SIG-M5 treated with dmso at 0.1 percent for 504 hours (cell line): ENCODE data around the gene ROBO1.
A peak's percentile ranks its signal among the peaks of the same experiment; 100 is the strongest.
"Not testable (repeated sequence)": the region's sequence is repeated elsewhere in the genome, so short reads cannot be mapped to it uniquely, and the experiment has no call there.

Experiments used
- DNase-seq: peaks from one replicate; lab custom pipeline; 2025; ENCODE audit not compliant: unreplicated experiment; lab: John Stamatoyannopoulos, UW

The ROBO1 gene

DNA sequence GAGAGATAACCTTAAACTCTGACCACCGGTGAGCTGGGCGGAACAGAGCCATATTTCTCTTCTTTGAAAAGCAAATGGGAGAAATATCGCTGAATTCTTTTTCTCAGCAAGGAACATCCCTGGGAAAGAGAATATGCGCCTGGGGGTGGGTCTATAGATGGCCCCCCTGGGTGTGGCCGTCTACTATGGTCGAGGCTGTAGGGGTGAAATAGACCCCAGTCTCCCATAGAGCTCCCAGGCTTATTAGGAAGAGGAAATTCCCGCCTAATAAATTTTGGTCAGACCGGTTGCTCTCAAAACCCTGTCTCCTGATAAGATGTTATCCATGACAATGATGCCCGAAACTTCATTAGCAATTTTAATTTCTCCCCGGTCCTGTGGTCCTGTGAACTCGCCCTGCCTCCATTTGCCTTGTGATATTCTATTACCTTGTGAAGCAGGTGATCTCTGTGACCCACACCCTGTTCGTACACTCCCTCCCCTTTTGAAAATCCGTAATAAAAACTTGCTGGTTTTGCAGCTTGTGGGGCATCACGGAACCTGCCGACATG is 441.9 kb downstream of the ROBO1 start:
- not testable (repeated sequence) for DNase-seq

GRCh38 chr3:79317551-79318518 is 450.0 kb downstream of the ROBO1 start:
- DNase-seq: no peak

DNA sequence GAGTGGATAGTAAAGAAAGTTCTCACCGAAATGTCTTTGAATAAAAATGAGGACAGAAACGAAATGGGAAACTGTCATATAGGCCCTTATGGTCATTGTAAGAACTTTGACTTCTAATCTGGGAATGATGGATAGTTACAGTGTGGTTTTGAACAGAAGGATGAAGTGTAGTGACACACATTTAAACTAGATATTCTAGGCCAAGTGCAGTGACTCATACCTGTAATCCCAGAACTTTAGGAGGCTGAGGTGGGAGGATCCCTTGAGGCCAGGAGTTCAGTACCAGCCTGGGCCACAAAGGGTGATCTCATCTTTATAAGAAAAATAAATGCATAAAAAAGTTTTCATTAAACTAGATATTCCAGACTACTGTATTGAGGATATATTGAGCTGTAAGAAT is 452.8 kb downstream of the ROBO1 start:
- DNase-seq: no peak

DNA sequence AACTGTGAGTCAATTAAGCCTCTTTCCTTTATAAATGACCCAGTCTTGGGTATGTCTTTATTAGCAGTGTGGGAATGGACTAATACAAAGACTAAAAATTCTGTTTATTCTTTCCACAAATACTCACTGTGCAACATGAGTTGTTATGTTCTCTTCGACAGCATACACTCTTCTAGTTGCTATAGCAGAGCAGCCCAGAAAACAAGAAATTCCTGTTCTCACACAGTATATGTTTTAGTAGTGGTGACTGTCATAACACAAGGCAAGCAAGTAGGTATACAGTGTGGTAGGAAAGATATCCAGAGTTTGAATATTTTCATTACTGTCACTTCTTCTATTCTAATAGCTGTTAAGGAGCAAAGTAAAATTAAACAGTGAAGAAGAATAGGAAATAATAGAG is 453.3 kb downstream of the ROBO1 start:
- peak; percentile 27 for DNase-seq

- DNase-seq: no peak
Observed at GRCh38 chr3:79310016-79310415, 457.8 kb downstream of the ROBO1 start.

DNA sequence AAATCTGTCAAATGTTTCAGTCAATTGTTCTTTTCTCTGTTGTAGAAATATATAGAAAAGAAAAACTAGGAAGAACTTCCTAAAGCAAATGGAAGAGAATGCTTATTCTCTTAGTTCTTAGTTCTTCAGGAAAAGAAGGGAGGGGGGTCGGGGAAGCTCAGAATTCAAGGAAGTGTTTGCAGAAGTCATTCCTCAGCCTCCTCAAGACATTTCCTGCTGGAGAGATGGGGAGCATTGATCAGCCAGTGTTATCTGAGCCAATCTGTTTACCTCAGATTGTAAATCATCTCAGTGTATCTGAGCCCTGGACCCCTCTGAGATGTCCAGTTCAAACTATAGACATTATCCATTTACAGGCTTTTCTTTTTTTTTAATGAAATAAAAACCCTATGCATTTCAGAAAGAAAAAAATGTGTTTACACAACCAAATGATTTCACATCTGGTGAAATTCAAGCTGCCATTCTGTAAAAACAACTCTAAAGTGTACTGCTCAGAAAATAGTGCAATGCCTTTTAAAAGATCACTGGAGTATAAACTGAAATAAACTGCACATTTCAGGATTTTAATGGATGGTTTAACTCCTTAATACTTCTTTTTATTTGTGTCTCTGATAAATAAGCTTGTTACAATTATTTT is 460.7 kb downstream of the ROBO1 start:
- no peak for DNase-seq

DNA sequence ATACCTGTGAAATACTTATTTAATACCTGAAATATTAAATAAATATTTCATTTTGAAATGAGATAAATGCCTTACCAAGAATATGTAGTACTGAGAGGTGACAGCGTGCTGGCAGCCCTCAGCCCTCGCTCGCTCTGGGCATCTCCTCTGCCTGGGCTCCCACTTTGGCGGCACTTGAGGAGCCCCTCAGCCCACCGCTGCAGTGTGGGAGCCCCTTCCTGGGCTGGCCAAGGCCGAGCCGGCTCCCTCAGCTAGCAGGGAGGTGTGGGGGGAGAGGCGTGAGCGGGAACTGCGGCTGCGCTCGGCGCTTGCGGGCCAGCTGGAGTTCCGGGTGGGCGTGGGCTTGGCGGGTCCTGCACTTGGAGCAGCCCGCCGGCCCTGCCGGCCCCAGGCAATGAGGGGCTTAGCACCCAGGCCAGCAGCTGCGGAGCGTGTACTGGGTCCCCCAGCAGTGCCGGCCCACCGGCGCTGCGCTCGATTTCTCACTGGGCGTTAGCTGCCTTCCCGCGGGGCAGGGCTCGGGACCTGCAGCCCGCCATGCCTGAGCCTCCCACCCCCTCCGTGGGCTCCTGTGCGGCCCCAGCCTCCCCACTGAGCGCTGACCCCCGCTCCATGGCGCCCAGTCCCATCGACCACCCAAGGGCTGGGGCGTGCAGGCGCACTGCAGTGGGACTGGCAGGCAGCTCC is 467.7 kb downstream of the ROBO1 start:
- not testable (repeated sequence) for DNase-seq

DNA sequence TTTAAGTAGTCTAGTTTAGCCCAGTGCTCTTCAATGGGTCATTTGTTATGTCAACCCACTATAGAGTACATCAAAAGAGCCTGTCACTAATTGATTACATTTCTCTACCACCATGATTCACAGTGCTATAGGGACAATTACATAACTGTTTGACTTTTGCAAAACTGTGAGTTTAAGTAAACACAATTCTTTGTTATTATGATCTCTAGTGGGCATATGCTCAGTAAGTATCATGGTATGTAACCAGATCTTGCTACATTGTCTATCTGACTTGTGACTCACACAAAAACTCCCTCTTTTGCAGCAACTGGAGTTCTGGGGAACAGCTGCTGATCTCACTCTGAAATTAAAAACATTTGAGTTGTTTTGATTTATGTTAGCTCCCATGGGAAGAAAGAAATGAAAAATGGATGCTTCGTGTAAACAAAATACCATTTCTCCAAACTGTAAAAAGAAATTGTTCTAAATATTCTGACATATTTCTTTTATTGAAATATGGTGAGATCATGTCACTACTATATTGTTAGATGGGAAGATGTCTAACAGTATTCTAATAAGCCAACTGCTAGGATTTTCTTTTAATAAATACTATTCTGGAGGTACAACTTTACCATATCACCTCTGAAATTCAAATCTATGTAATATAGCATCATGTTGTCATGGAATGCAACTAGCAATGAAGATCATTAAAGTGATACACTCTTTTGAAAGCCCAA is 470.4 kb downstream of the ROBO1 start:
- DNase-seq: no peak

DNA sequence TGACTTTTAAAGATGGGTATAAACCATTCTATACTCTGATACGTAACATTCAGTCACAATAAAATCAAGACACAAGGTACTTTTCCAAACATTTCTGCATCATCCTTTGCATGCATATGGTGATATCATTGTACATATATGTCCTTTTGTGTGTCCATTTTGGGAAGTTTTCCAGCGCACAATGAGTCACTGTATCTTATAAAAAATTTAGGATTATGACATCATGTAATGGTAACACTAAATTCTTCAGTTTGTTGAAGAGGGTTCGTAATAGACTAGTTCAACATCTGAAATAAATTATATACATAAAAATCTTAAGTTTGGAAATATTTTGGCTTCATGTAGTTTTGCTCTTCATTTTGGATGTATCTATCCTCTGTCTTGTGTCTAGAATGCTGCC is 480.9 kb downstream of the ROBO1 start:
- DNase-seq: no peak

DNA sequence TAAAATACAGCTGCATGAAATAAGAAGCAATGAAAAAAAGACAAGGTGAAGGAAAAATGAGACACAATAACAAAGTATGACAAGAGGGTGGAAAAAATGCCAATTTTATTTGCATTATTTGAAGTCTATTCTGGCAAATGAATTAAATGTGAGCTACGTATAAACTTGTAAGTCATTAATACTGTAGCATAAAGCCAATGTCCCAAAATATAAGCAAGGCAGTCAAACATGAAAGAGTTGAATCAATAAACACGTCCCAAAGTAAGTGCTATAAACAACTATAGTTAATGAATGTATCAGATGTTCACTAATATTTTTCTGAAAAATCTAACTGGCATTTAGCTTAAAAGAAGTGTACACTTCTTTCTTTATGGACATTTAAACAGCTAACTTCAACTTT is 481.9 kb downstream of the ROBO1 start:
- no peak for DNase-seq

GRCh38 chr3:79285380-79285779 is 482.4 kb downstream of the ROBO1 start:
- DNase-seq: no peak

GRCh38 chr3:79284781-79285180 is 483.0 kb downstream of the ROBO1 start:
- no peak for DNase-seq

DNA sequence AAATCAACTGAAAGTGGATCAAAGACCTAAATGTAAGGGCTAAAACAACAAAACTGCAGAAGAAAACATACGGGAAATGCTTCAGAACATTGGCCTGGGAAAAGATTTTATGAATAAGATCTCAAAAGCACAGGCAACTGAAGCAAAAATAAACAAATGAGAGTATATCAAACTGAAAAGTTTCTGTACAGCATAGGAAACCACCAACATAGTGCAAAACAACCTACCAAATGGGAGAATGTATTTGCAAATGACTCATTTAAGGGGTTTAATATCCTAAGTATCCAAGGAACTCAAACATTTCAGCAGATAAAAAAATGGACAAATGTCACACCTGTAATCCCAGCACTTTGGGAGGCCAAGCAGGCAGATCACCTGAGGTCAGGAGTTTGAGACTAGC is 489.1 kb downstream of the ROBO1 start:
- DNase-seq: no peak

- DNase-seq: no peak
Observed at GRCh38 chr3:79268422-79268821, 499.4 kb downstream of the ROBO1 start.

DNA sequence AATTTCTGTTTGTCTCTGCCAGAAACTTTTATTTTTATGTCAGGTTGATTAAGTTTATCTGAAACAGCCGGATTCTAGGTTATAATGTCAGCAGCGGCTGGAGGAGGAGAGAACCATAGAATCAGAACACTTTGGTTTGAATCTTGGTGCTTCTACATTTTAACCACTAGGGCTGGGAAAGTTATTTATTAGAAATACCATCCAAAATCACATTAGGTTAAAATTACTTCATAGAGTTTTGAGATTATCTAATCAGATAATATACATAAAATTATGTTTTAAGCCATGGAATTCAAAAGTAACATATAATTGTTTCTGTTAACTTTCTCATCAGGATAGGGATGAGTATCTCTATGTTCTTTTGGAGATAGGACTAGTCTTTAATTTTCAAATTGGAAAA is 502.9 kb downstream of the ROBO1 start:
- no peak for DNase-seq

GRCh38 chr3:79263423-79263822 is 504.4 kb downstream of the ROBO1 start:
- DNase-seq: peak; percentile 14

DNA sequence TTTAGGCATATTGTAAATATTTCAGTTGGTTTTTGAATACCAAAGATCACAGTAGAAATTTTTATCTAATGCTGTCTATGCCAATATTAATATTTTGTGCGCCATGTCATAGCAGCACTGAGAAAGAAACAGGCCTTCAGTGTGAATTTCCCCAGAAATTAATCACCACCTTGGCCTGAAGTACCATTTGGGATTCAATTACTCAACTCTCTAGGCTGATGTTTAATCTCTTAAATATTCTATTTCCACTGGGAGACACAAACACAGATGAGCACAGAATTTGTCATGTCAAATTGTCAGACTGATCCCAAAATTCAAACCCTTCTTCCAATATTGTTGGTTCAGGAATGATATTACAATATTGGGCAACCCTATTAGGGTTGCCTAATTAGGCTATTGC is 509.3 kb downstream of the ROBO1 start:
- no peak for DNase-seq

DNA sequence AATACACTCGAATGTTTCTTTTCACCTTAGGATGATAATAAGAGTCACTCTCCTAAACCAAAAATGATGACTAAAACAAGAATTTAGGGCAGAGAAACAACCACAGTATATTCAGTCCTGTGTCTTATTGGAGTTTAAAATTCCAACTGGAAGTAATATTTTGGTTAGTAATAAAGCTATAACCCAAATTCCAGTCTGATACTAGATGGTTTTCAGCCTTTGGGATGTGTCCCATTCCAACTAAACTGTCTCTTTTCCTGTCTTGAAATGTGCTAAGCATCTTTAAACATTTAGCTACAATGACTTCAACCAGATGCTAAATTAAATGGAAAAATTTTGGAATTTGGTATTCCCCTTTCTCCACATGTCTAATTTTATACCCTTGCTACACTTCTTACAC is 510.0 kb downstream of the ROBO1 start:
- DNase-seq: no peak

DNA sequence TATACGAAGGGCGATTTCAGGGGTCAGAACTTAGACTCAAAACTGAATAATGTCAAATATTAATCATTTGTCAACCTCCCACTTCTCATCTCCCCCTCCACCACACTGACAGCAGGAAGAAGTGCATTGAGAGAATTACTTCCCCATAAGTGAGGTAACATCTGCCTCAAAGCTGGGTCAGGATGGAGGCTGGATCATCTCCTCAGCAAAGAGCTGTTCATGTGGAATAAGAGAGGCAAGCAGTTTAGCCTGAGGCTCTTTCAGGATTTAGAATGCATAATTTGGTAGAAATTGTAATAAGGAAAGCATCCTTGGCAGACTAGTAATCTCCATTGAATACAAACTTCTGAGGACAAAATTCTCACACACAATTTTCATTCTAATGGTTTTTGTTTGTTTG is 512.1 kb downstream of the ROBO1 start:
- DNase-seq: peak; percentile 30

GRCh38 chr3:79255292-79255691 is 512.5 kb downstream of the ROBO1 start:
- no peak for DNase-seq

DNA sequence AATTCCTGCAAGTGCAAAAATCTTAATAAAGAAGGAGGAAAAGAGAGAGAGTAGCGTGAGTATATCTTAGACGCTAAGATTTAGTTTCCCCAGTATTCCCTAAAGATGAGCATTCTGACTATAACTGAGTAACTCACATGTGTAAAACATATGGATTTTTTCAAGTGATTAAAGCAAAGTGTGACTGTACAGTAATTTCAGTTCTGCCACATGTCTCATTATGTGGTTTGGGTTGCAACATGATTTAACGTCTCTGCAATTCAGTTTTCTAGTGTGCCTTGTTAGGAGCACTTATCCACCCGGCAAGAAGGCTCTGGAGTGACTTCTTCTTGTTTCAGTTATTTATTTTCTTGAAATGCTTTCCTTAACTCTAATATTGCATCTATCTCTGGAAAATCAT is 514.1 kb downstream of the ROBO1 start:
- peak; percentile 86 for DNase-seq
